B cell (primary cell): Measurements from ENCODE around the gene PCGF1. TPM values are rescaled to one million over a fixed set of nuclear protein-coding genes. Genes with fewer than 3 reads are reported as not detected.

Experiments used
- ATAC-seq: fragments of 200-7000 bp; cut with Tn5 transposase; one replicate; pipeline ENCODE4 v1.10.0; 2021; ENCODE audit warnings: low read depth, mild to moderate bottlenecking, moderate number of reproducible peaks, moderate library complexity
- CTCF ChIA-PET: fragments of 350-600 bp; sonication (Branson Sonifier 250); formaldehyde crosslinking; loops from one replicate; lab custom pipeline; 2021; ENCODE audit warnings: antibody characterized with exemption, inconsistent platforms; lab: Charles Lee
- POLR2A ChIA-PET: fragments of 350-600 bp; sonication (Branson Sonifier 250); formaldehyde crosslinking; loops from one replicate; lab custom pipeline; 2021; ENCODE audit warnings: antibody characterized with exemption; lab: Charles Lee
- DNase-seq: peaks from one replicate; pipeline ENCODE4 v3.0.0; 2013
- H2AFZ ChIP-seq: 2 replicates; pipeline ENCODE4 v1.6.1; 2012; ENCODE audit warnings: mild to moderate bottlenecking, low read depth, low read length; ENCODE audit not compliant: insufficient read depth, poor library complexity, severe bottlenecking
- H3K27ac ChIP-seq, 2 donors: 1 replicate in 1 of 2; 2 replicates in 1 of 2; pipeline ENCODE4 v1.5.1; 2012 to 2013; ENCODE audit warnings: low read length in 2 of 2, mild to moderate bottlenecking in 2 of 2, moderate library complexity in 1 of 2
- H3K27me3 ChIP-seq, 4 experiments: fragments of 200-600 bp in 1 of 4; sonication (generic) in 1 of 4; replicated peaks in 1 of 4; 1 replicate in 2 of 4; 2 replicates in 2 of 4; pipeline versions ENCODE4 v1.6.1 to v1.7.0; 2013 to 2016; ENCODE audit warnings: low read length in 3 of 4, mild to moderate bottlenecking in 2 of 4, mixed read lengths in 1 of 4, moderate library complexity in 1 of 4; ENCODE audit not compliant: insufficient read depth in 4 of 4, control insufficient read depth in 3 of 4; ENCODE audit errors: control extremely low read depth in 1 of 4
- H3K36me3 ChIP-seq, 2 experiments: replicated peaks in 1 of 2; 1 replicate in 1 of 2; 2 replicates in 1 of 2; pipeline versions ENCODE4 v1.6.1 to v1.7.1; 2013; ENCODE audit warnings: low read length in 1 of 2; ENCODE audit not compliant: insufficient read depth in 2 of 2, control insufficient read depth in 1 of 2; ENCODE audit errors: control extremely low read depth in 1 of 2, extremely low read depth in 1 of 2
- H3K4me1 ChIP-seq, 2 donors: fragments of 200-600 bp in 1 of 2; sonication (generic) in 1 of 2; 1 replicate in 1 of 2; 2 replicates in 1 of 2; pipeline versions ENCODE4 v1.5.1 to v1.6.1; 2013 to 2017; ENCODE audit warnings: low read length in 2 of 2; ENCODE audit not compliant: control insufficient read depth in 2 of 2, insufficient read depth in 2 of 2
- H3K4me2 ChIP-seq: replicated peaks from 2 replicates; pipeline ENCODE3; 2012; ENCODE audit warnings: mild to moderate bottlenecking, low read depth, low read length; ENCODE audit not compliant: poor library complexity, severe bottlenecking
- H3K4me3 ChIP-seq, 5 experiments: fragments of 200-600 bp in 1 of 5; sonication (generic) in 1 of 5; 1 replicate in 3 of 5; 2 replicates in 2 of 5; pipeline versions ENCODE4 v1.5.1 to v1.7.0; 2011 to 2016; ENCODE audit warnings: low read length in 4 of 5, mild to moderate bottlenecking in 4 of 5, low read depth in 2 of 5, control low read depth in 1 of 5, moderate library complexity in 1 of 5; ENCODE audit not compliant: insufficient read depth in 1 of 5; ENCODE audit errors: control extremely low read depth in 1 of 5, extremely low read depth in 1 of 5
- H3K79me2 ChIP-seq: fragments of 200-600 bp; sonication (generic); one replicate; pipeline ENCODE4 v1.6.0; 2016; ENCODE audit warnings: low read length; ENCODE audit not compliant: control insufficient read depth, insufficient read depth
- H3K9ac ChIP-seq: fragments of 200-600 bp; sonication (generic); 2 replicates; pipeline ENCODE4 v1.6.1; 2017; ENCODE audit warnings: mild to moderate bottlenecking, low read length, moderate library complexity
- H3K9me3 ChIP-seq, 3 donors: one replicate each; pipeline versions ENCODE4 v1.6.1 to v1.7.1; 2013; ENCODE audit warnings: low read length in 2 of 3; ENCODE audit not compliant: control insufficient read depth in 2 of 3, insufficient read depth in 1 of 3; ENCODE audit errors: control extremely low read depth in 1 of 3
- H4K20me1 ChIP-seq: 2 replicates; pipeline ENCODE4 v1.6.0; 2012; ENCODE audit warnings: mild to moderate bottlenecking, low read length; ENCODE audit not compliant: insufficient read depth, control insufficient read depth, poor library complexity, severe bottlenecking
- H3K27ac Mint-ChIP-seq: one replicate; pipeline ENCODE4 v1.8.0; 2021; ENCODE audit warnings: mixed read lengths
- H3K27me3 Mint-ChIP-seq: one replicate; pipeline ENCODE4 v1.8.0; 2021; ENCODE audit warnings: mixed read lengths
- H3K4me1 Mint-ChIP-seq: one replicate; pipeline ENCODE4 v1.8.0; 2021; ENCODE audit warnings: mixed read lengths
- H3K4me3 Mint-ChIP-seq: one replicate; pipeline ENCODE4 v1.8.0; 2021; ENCODE audit warnings: mixed read lengths
- H3K9me3 Mint-ChIP-seq: one replicate; pipeline ENCODE4 v1.8.0; 2022; ENCODE audit warnings: mixed read lengths; ENCODE audit not compliant: insufficient read depth
- CTCF ChIP-seq: fragments of 200-600 bp; IDR thresholded peaks from one replicate; pipeline ENCODE4 v1.8.0; 2022; ENCODE audit warnings: antibody characterized with exemption, mild to moderate bottlenecking
- EZH2 ChIP-seq: IDR thresholded peaks from 2 replicates; pipeline ENCODE4 v1.6.1; 2012; ENCODE audit warnings: borderline replicate concordance, low read depth, mild to moderate bottlenecking, moderate library complexity, low read length; ENCODE audit not compliant: insufficient read depth, poor library complexity, severe bottlenecking
- WGBS: methylation state at CpG from one replicate; pipeline ENCODE4 v1.1.5; 2013; ENCODE audit warnings: missing lambda C conversion rate; ENCODE audit not compliant: insufficient coverage; 5-methylcytosine and 5-hydroxymethylcytosine counted together
- intact Hi-C: fragments of 100-400 bp; cut with micrococcal nuclease; formaldehyde crosslinking; loops from one replicate; pipeline ENCODE4 v1.10.0; 2022
- polyA plus RNA-seq: library from polyadenylated mRNA; depleted of rRNA; stranded (reverse); fragments of >200 nt; gene quantifications from 2 replicates; pipeline ENCODE4 v1.2.3, GENCODE V29; 2012
- total RNA-seq, 2 donors: library from RNA; stranded (reverse); fragments of 120-200 nt in 1 of 2; gene quantifications; 1 replicate in 1 of 2; 2 replicates in 1 of 2; pipeline versions ENCODE4 v1.2.3 to v1.2.4, GENCODE V29; 2013 to 2022

Gene PCGF1
- total and polyA plus RNA-seq, 2 donors (not counting 1 experiment from before 2014, with no cell fraction given), result 21.9 to 40.1 TPM

- H3K4me1 Mint-ChIP-seq, result peaks cover 28% of the 10 kb centered on the region
- 3% methylated on average over 73 of the region's 82 CpGs for WGBS
- H3K4me3 Mint-ChIP-seq, result peak within 1 kb of the TSS; percentile 82
- H3K9ac ChIP-seq, result peak within 1 kb of the TSS; percentile 67
- H2AFZ ChIP-seq, result peak within 1 kb of the TSS; percentile 71
- peaks cover 6% of the 10 kb centered on the region for H4K20me1 ChIP-seq
- H3K27me3 ChIP-seq, result peaks cover 2 to 91% (median 64%) of the 10 kb centered on the region in 4 experiments
- H3K9me3 ChIP-seq, result peaks cover 0 to 31% (median 1%) of the 10 kb centered on the region in 3 donors
- H3K4me1 ChIP-seq, result peaks cover 36 to 50% of the 10 kb centered on the region in 2 donors
- ChIA-PET CTCF (interaction anchor here (0.8 to 1.6 kb wide), 2 partner anchors 11 to 73 kb away, joined by 3 to 4 read pairs; no protein-coding TSS in a partner anchor), POLR2A (interaction anchor here (0.5 to 1.7 kb wide), 3 partner anchors 15 to 54 kb away, joined by 3 to 8 read pairs (median 7); partner anchors contain the start of genes AUP1 and HTRA2)
- peak within 1 kb of the TSS; percentile 96 for H3K4me2 ChIP-seq
- H3K27ac Mint-ChIP-seq, result peak within 1 kb of the TSS; percentile 53
- no peaks in the 10 kb centered on the region for H3K79me2 ChIP-seq
- peak; percentile 98 for TF ChIP-seq EZH2
- no peak for TF ChIP-seq CTCF
- no peak within 1 kb of the TSS for H3K27ac ChIP-seq
- DNase-seq (peak; percentile 65), ATAC-seq (peak; percentile 22)
- H3K27me3 Mint-ChIP-seq, result peaks cover 64% of the 10 kb centered on the region
- peak within 1 kb of the TSS in 3 of 5 experiments; percentile 28 to 68 (median 50) for H3K4me3 ChIP-seq
- no peaks in the 10 kb centered on the region for H3K9me3 Mint-ChIP-seq
- no peaks in the 10 kb centered on the region for H3K36me3 ChIP-seq
- intact Hi-C loops, result no loop called here
These were observed 7.1 kb upstream of the PCGF1 start, which contains the start of gene TLX2 for GRCh38 chr2:74514368-74515270. Gene TLX2 (plus strand): TSS chr2:74514450. CDS start chr2:74514807, 357 bp downstream.
